OCI-M2 (cell line): Measurements from ENCODE around the gene SGCD.

Source experiments
- DNase-seq: peaks from one replicate; lab custom pipeline; 2025; ENCODE audit not compliant: unreplicated experiment; lab: John Stamatoyannopoulos, UW

The SGCD gene

DNA sequence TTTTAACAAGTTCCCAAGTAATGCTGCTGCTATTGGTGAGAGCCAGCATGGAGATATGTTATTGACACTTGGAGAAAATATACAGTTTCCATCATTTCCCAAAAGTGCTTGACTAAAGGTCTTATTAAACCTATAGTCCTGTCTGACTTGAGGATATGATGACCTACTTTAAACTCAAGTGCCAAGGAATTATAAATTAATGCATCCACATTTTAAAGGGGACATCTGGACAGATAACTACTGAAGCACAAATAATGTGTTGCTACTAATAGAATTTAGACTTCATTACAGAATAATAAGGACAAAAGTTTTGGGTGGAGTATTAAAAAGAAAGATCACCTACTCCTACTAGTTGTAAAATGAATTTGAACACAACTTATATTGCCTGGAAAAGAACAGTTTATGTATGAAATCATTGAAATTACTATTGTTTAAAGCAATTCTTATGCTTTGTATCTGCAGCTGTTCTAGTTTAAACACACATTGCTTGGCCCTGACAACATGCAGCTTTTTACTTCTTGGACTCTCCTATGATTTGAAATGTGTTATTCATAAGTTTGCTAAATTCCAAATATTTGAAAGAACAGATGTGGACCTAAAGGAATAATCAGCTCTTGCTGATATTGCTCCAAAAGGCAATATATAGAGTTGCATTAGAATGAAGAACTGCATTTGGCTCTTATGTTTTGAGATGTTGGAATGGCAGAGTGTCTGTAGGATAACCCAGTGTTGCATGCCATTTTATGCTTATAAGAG, 73.4 kb downstream of the SGCD start:
- no peak for DNase-seq

DNA sequence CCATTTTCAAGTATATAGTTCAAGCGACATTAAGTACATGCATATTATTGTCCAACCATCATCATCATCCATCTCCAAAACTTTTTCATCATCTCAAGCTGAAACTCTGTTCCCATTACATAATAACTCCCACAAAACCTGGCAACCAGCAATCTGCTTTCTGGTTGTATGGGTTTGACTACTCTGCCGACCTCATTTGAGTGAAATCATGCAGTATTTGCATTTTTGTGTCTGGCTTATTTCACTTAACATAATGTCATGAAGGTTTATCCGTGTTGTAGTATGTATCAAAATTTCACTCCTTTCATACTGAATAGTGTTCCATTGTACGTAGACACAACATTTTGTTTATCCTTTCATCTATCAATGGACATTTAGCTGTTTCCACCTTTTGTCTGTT, 74.8 kb downstream of the SGCD start:
- DNase-seq, result no peak

DNA sequence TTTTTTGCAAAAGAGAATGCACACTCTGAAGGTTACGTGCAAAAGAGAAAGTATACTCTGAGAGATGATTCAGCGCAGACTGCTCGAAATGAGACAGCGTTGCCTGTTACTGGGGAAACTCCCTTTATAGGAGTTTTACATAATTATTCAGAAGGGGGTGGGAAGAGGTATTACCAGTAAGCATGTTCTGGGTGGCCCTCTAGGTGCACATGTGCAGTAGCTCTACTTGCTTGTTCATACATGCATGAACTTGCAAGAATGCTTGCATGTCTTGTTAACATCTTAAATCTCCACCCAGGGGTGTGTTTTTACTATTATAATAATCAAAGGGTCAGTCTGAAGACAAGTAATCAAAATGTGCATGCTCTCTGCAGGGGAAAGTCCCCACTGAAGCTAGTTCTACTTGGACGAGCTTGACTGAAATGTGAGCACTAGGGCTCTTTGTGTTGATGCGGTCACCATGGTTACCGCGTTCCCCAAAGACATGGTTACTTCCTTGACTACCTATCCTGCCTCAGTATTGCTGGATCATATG, 75.5 kb downstream of the SGCD start:
- no peak for DNase-seq

DNA sequence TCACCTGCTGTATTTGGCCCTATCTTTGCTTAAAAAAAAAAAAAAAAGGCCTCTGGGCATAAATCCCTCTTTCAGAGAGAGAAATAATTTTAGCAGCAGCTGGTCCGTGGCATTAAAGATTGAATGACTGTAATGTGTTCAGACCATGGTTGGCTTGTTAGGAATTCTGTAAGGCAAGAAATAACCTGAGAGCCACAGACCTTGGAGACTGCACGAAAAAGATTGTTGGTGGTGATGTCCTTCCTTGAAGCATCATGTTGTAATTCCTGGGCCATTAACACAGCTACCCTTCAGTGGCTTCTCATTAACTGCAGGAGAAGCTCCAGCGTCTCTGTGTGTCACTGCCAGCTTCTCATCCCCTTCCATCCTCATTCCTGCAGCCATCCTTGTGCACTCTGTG, 79.0 kb downstream of the SGCD start:
- no peak for DNase-seq

DNA sequence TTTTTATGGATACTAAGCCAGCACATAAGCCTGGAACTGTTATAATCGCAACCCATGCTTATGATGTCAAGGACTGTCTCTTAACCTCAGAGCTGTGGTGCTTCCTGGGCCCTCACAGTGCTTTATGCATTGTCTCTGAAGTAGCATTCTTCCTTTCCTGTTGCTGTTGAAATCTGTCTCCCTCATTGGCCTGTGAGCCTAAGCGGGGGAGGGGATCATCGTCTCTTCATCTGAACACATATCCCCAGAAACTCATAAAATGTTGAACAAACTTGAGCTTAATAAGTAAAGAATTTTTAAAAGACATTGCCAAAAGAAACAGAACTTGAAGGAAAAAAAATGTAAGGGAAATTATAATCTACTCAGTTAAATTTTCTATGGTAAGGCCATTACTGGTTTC, 80.3 kb downstream of the SGCD start:
- DNase-seq, result no peak

DNA sequence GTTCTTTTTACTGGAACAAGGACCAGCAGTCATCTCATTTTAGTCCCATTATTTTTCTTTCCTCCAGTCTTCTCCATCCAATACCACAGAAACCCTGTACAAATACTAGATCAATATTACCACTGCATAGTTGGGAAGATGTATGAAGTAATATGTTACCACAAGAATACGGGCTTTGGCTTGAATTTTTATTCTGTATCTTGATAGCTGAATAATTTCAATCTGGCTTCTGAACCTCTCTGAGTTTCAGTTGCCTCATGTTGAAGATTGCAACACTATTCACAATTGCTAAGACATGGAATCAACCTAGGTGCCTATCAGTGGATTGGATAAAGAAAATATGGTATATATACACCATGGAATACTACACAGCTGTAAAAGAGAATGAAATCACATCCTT, 82.9 kb downstream of the SGCD start:
- DNase-seq, result no peak

DNA sequence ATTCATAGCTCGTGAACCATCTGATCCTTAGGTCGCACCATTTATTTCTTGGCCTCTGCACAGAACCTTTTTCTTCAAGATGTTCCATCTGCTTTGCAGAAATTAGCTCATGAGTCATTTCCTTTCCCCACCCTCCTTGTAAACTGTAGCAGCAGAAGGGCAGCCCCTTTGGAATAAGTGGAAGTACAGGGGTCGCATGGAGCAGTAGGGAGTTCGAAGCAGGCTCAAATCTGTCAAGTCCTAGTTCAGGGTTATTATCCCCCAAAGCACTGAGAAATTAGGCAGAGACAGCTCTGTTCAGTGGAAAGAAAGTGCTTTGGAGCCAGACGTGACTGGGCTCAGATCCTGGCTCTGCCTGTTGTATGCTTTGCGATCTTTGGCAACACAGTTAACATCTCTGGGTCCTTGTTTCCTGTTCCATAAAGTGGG, 84.2 kb downstream of the SGCD start:
- no peak for DNase-seq

DNA sequence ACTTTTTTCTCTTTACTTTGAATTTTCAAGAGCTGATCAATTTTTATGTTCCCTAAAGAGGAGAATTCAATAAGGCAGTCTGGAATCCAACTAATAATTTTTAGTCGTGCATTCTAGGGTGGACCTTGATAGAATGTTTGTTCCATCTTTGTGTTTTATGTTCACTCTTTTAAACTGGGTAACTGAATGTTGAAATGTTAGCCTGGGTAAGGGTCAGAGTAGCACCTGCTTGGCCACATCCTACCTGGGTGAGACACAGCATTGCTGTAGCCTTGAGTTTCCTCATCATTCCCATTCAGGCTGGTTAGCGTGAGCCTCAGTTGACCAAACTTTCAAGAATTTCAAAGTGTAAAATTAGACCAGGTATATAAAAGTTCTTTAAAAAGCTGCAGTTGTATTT, 85.0 kb downstream of the SGCD start:
- DNase-seq, result no peak

DNA sequence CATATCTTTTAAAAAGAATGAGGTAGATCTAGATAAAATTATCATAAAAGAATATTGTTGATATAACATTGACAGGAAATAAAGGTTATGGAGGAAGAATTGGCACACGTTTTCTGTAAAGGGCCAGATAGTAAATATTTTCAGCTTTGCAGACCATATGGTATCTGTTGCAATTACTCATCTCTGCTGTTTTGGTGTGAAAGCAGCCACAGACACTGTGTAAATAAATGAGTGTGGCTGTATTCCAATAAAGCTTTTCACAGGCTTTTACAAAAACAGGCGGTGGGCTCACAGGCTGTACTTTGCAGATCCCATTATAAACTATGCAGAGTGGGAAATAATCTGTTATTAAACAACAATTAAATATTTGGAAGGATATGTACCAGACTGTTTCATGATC, 87.4 kb downstream of the SGCD start:
- no peak for DNase-seq

DNA sequence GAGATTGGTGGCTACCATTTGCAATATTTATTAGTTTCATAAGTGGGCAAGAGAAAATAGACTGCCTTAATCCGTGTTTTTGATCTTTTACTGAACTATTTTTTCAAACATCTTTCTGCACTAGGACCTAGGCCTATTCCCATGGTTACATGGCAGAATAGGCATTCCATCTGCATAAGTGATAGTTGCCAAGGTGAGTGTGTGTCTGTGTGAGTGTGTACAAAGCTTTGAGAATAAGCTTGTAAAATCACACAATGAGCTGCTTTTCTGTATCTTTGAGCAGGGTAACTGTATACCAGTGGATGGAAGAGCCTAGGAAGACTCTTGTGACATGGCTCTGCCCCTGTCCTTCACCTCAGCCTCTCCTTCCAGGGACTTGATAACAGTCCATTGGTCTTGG, 92.7 kb downstream of the SGCD start:
- DNase-seq, result no peak

DNA sequence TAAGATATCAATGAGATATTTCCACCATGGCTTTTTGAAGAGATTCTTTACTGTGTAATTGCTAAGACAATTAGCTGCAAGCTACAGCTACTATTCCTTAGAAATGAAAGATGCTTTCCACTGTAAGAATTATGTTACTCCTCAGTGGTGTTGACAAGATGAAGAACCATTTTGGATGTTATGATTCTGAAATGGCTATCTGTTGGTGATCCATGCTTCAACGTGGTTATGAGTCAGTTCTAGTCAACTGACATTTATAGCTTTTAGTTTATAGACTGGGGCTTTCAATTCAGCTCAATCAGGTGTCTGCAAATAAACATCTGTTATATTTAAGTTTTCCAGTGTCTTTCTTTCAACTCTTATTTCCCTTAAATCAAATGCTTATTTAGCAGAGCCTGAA, 93.7 kb downstream of the SGCD start:
- no peak for DNase-seq

DNA sequence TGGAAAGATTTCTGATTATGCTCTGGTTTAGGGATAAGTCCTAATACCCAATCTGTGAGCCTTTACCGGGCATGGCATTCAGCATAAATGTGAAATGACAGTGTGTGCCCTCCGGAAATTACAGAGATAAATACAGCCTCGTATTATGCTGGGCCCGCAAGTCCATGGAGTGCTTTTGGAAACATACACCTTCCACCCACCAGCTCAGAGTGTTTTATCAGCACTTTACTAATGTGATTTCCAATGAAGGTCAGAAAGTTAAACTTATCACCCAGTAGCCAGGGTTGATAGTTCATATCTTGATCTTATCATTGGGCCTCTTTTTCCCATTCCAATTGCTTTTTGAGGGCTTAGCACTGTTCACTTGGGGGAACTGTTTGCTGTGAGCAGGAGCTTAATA, 94.8 kb downstream of the SGCD start:
- DNase-seq, result no peak

DNA sequence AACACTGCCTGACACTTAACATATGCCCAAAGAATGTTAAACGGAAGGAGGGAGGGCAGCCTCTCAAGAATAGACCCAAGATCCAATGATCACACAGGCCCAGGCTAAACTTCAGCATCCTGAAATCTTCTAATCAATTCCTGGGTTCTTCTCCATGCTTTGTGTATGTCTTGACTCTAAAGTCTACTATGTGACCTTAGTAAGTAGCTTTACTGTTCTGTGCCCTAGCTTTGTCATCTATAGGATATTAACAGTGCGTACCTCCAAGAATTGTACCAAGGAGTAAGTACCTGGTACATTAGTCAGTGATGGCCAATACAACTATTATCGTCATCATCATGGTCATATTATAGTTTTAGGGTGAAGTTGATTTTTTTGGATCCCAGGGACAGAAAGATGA, 96.6 kb downstream of the SGCD start:
- no peak for DNase-seq

DNA sequence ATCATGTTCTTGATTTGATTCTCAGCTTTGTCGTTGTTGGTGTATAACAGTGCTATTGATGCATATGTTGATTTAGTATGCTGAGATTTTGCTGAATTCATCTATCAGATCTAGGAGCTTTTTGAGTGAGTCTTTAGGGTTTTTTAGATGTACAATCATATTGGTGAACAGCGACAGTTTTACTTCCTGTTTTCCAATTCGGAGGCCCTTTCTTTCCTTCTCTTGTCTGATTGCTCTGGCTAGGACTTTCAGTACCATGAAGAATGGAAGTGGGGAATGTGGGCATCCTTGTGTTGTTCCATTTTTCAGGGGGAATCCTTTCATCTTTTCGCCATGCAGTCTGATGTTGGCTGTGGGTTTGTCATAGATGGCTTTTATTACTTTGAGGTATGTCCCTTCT, 100.4 kb downstream of the SGCD start:
- DNase-seq, result no peak

DNA sequence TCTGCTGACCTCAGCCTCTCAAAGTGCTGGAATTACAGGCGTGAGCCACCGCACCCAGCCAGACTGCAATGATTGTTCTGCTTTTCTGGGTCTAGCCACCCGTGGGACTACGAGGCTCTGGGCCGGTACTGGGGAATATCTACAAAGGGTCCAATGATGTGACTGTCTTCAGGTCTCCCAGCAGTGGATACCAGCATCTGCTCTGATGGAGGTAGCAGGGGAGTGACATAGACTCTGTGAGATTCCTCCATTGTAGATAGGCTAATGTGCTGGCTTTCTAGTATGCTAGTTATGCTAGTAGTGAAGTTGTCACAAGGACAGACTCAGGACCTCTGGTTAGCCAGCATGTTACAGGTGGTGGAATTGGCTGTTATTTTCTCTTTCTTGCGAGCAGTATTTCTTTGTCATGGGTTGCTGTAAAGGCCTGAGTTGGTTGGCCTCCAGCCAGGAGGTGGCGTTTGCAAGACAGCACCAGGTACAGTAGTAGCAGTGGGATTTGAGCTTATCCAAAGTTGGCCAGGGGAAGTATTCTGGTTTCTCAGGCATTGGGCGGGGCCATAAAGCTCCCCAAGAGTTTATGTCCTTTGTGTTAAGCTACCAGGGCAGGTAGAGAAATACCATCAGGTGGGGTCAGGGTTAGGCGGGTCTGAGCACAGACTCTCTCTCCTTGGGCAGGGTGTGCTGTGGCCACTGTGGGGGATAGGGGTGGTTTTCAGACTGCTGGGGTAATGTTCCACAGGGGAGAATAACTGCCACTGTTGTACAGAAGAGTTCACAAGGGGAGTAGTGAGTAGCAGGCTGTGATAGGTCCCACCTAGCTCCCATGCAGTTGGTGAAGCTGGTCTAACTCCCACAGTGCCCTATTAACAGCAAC, 105.2 kb downstream of the SGCD start:
- no peak for DNase-seq

DNA sequence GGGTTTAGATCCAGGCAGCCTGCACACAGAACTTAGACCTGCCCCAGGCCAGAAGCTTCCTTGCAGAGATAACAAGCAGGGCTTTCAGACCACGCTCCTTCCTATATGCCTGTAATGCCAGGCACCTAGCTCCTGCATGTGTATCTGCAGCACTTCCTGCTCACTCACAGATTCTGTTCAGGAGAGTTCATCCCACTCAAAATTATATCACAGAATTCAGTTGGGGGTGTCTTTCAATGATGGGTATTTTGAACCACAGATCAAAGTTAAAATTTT, 105.8 kb downstream of the SGCD start:
- DNase-seq, result no peak

DNA sequence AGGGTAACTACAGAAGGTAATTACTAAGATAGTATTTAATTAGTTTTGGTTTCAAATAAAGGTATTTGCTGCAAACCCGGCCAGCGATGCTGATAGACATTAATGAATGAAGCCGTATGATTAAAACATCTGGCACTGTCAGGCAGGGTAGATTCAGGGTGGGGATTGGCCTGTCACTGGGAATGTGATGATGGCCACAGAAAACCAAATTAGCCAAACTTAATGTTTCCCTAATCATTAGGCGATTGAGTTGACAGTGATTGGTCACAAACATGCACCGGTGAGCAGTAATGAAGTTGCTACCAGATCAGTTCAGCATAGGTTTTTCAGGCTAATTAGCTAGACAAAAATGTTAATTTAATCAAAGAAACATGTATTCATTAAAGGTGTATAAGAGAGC, 107.5 kb downstream of the SGCD start:
- DNase-seq, result no peak

DNA sequence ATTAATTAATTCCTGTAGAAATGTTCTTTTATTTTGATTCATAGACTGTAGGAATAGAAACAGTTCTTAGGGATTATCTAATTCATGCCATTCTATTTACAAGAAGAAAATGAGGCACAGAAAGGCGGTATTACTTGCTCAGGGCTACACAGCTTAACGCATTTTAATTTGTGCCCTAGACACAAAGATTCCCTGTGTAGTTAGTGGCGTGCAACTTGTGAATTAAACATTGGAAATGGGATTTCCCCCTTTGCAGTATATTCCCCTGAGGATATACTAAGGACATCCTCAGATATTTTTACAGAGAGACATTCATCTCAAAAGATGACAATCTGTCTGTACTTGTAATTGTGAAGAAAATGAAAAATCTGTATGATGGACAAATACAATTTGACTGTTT, 108.1 kb downstream of the SGCD start:
- no peak for DNase-seq

DNA sequence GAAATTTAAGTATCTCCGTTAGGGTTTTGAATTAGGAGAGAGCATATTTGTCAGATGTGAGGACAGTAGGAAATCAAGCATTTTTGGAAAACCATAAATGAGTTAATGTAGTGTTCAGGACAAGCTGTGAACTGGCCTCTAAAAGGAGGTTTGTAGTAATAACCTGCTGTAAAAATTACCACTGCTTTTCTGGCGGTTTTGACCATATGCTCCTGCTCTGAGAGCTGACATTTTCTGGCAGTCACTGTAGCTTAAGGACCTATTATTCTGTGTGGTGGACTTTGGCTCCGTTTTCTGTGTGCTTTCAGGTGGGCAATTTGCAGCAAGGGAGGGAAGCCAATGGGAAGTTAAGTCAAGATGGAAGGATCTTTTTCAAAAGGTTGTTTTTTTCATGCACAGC, 111.1 kb downstream of the SGCD start:
- DNase-seq, result no peak

DNA sequence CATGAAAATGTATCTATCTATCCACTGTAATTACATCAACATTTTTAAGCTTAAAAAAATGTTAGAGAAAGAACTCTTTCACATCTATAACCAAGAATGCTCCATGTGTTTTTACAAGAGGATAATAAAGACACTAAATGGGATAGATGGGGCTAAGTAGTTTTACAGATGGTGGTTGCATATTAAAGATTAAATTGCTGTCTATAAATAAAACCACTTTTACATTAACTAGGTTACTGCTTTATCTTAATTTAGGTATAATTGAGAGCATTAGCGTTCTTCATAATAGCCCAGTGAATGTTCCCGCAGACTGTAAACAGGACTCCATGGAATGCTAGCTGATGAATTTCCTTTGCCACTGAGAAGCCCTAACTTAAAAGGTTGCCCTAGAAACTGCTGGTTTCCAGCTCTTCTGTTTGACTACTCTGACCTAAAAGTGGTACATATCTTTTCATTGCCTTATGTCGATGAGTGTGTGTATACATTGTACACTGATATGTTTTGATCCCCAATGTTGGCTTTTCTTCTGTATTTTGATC, 117.9 kb downstream of the SGCD start:
- no peak for DNase-seq

DNA sequence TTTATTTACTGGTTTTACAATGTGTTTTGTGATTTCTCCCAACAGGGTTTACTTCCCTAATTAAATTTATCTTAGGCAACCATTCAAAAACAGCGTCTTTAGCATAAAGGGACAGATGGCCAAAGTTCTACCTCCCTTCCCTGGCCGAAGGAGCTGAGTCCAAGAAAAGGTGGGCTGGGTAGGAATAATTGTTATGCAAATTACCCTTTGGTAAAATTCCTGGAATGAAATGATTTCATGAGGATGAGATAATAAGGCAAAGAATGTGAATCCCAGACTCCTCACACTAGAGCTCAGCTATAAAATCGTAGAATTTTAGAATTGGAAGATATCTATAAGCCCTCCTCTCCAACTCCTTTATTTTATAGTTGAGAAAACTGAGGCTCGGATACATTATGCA, 119.6 kb downstream of the SGCD start:
- DNase-seq, result no peak

DNA sequence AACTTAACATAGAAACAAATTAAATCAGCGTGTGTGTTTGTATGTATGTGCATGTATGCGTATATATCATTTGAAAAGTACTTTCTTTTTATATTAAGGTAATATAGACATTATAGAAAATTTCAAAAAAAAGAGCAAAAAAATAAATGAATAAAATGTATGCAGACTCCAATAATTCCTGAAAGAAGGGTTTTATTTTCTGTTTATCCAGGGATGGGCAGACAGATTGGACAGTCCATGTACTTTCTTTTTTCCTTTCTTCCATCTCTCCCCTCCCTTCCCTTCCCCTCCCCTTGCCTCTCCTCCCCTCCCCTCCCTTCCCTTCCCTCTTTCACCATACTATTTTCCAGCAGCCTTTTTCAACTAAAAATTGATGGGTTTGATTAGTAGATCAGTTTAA, 123.8 kb downstream of the SGCD start:
- no peak for DNase-seq
